GM12892 (cell line): Measurements from ENCODE around the gene RNF121.

Experiments used
- POLR2A ChIP-seq: IDR thresholded peaks from 2 replicates; pipeline ENCODE4 v1.6.1; 2011; ENCODE audit warnings: low read depth, low read length, control low read depth
- POLR2AphosphoS5 ChIP-seq: IDR thresholded peaks from 2 replicates; pipeline ENCODE4 v1.6.1; 2011; ENCODE audit warnings: low read depth, low read length, control low read depth
- TAF1 ChIP-seq: IDR thresholded peaks from 2 replicates; pipeline ENCODE4 v1.6.1; 2011; ENCODE audit warnings: low read depth, mild to moderate bottlenecking, control low read depth, low read length, borderline replicate concordance

DNA sequence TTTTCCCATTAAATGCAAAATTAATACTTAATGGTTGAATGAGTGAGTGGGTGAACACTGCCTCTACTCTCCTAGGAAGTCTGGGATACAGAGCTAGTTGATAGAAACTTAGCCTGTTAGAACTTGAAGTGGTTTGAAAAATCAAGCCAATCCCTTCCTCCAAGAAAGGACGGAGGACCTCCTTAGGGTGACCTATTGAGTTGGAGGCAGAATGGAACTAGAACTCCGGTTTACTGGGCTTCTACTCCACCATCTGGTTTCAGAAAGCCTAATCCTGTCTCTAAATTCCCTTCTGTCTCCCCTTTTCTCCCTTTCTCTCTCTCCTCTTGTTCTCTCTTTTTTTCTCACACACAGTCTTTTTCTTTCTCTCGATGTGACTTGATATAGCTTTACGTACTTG lies 50.2 kb downstream of the RNF121 start:
- TF ChIP-seq POLR2A: no peak
- TF ChIP-seq TAF1: no peak
- TF ChIP-seq POLR2AphosphoS5: no peak
